HG03139 (cell line): ENCODE results near the gene TMEM79.
A peak's percentile ranks its signal among the peaks of the same experiment; 100 is the strongest.
"Not testable (repeated sequence)": the region's sequence is repeated elsewhere in the genome, so short reads cannot be mapped to it uniquely, and the experiment has no call there.

Experiments
- ATAC-seq: cut with Tn5 transposase; IDR thresholded peaks from one replicate; pipeline ENCODE4 v1.9.1; 2021; ENCODE audit not compliant: unreplicated experiment

TMEM79 gene

GRCh38 chr1:156298852-156299357 is 14.8 kb downstream of the TMEM79 start, which contains the start of gene VHLL:
Gene VHLL, minus strand, starts transcription at chr1:156299307. Its CDS starts 118 bp downstream, at chr1:156299189.
- no peak for ATAC-seq

- no peak for ATAC-seq
Measured at GRCh38 chr1:156303241-156303640, 19.1 kb downstream of the TMEM79 start.

- no peak for ATAC-seq
Measured at GRCh38 chr1:156305215-156305614, 21.1 kb downstream of the TMEM79 start.

- ATAC-seq: no peak
Measured at GRCh38 chr1:156308078-156308477, 24.0 kb downstream of the TMEM79 start.

- no peak for ATAC-seq
Measured at GRCh38 chr1:156310962-156311361, 26.8 kb downstream of the TMEM79 start.

- no peak for ATAC-seq
Measured at GRCh38 chr1:156316909-156317308, 32.8 kb downstream of the TMEM79 start.

GRCh38 chr1:156319664-156320063 is 35.5 kb downstream of the TMEM79 start:
- no peak for ATAC-seq

GRCh38 chr1:156320560-156320959 is 36.4 kb downstream of the TMEM79 start:
- no peak for ATAC-seq

GRCh38 chr1:156323179-156323578 is 39.1 kb downstream of the TMEM79 start:
- not testable (repeated sequence) for ATAC-seq

- no peak for ATAC-seq
Measured at GRCh38 chr1:156336242-156336641, 52.1 kb downstream of the TMEM79 start.

- no peak for ATAC-seq
Measured at GRCh38 chr1:156337052-156337887, 53.1 kb downstream of the TMEM79 start.

GRCh38 chr1:156337888-156338179 is 53.7 kb downstream of the TMEM79 start:
- ATAC-seq: no peak

- ATAC-seq: peak; percentile 86
Measured at GRCh38 chr1:156338180-156338976, 54.3 kb downstream of the TMEM79 start, which contains the start of the genes CCT3 and TSACC. Gene CCT3, minus strand, starts transcription at chr1:156338292. Its CDS starts 108 bp downstream, at chr1:156338184. Gene TSACC, plus strand, starts transcription at chr1:156338526. Its CDS starts 1,232 bp downstream, at chr1:156339758.
